H4 (cell line): ENCODE measurements around the gene C8A. TPM values are rescaled to one million over a fixed set of nuclear protein-coding genes. Genes with fewer than 3 reads are reported as not detected.

Experiments
- DNase-seq: peaks from one replicate; pipeline ENCODE4 v3.0.0-alpha.2; 2015; ENCODE audit warnings: low spot score
- total RNA-seq: library from RNA; depleted of rRNA; stranded (reverse); fragments of >200 nt; shearing (Covaris generic); gene quantifications from 2 replicates; pipeline ENCODE4 v1.2.3, GENCODE V29; 2014; rRNA removed

Gene C8A
- not detected in 2 replicates for total RNA-seq

- DNase-seq = no peak
These were observed at the start of gene C8A for GRCh38 chr1:56854521-56855099. TSS of gene C8A (plus strand) at chr1:56854797. CDS start at chr1:56854902, 105 bp downstream.

- DNase-seq = peak; percentile 45
These were observed 47.8 kb upstream of the C8A start for GRCh38 chr1:56806804-56807203.

DNA sequence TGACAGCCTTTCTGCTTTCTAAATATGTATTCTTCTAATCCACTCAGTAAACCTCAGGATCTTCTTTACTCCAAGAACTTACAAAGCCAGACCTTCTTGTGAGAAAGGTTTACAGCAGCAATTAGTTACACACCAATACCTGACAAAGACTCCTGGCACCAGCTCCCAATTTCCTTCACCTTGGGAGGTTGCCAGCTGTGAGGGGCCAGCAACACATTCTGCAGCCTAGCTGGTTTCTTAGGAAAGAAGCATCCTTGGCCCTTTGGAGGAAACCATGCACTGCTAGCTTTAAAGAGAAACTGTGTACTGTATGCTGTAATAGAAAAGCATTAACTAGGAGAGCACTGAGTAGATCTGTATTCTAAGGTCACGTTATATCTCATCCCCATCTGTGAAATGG lies 46.2 kb upstream of the C8A start:
- no peak for DNase-seq

GRCh38 chr1:56811331-56811730 lies 43.3 kb upstream of the C8A start:
- DNase-seq = peak; percentile 33

- DNase-seq = no peak
These were observed 40.4 kb upstream of the C8A start for GRCh38 chr1:56814205-56814604.

DNA sequence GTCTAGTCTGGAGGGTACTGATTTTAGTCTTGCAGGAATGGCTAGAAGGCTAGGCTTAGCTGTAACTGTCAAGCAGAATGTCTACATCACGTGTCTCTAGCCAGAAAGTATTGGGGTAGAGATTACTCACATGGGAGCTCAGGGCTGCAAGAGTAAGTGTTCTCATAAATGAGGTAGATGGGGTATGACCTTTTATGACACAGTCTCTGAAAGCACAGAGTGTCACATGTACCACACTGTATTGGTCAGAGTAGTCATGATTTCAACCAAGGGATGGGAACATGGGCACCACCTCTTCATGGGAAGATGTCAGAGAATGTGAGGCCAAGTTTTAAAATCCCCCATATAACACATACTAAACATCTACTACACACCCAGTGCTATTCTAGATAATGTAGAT lies 38.3 kb upstream of the C8A start:
- no peak for DNase-seq

DNA sequence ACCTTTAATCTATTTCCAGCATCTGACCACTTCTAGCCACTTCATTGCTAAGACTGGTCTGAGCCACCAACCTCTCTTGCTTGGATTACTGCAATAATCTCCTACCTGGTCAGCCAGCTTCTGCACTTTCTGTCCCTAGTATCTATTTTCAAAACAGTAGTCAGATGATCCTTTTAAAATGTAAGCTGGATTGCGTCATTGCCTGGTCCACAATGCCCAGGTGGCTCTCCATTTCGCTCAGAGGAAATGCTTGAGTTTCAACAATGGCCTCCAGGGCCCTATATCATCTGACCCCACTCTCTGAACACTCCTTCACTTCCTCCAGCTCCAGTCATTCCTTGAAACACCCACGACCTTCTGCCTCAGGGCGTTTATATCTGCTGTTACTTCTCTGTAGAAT lies 37.7 kb upstream of the C8A start:
- no peak for DNase-seq

- DNase-seq = no peak
These were observed 36.7 kb upstream of the C8A start for GRCh38 chr1:56817716-56818463.

GRCh38 chr1:56819387-56819899 lies 35.2 kb upstream of the C8A start, which contains the start of gene FYB2:
TSS of gene FYB2 (minus strand) at chr1:56819404. CDS start at chr1:56819290, 114 bp downstream.
- DNase-seq = no peak

GRCh38 chr1:56820755-56821461 lies 33.7 kb upstream of the C8A start:
- DNase-seq = peak; percentile 77

DNA sequence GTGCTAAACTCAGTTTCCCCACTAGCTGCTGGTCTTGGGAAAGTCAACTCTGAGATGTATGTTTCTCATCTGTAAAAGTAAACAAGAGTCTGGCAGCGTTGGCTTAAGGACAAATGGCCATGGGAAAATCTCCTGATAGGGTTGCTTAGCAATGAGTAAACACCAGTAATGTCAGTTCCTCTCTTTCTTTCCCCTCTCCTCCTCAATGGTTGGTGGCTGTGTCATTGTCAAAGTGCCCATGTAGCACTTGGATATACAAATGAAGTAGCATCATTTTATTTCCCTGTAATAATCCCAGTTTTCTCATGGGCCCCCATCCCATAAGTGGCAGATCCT lies 33.2 kb upstream of the C8A start:
- no peak for DNase-seq

DNA sequence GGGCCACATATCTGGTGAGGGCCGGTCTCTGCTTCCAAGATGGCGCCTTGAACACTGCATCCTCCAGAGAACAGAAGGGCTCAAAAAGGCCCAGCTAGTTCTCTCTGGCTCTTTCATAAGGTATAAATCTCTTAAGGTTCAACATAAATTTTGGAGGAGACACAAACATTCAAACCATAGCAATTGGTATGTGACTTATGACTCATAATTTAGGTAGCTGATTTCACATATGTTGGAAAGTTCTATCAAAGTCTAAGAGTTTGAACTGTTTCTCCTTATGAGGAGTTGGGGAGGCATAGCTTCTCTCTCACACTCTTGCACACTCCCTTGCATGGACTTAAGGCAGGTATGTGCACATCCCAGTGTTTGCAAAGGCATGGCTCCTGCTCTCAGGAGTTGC lies 30.3 kb upstream of the C8A start:
- DNase-seq = no peak

GRCh38 chr1:56824938-56825337 lies 29.7 kb upstream of the C8A start:
- DNase-seq = no peak

- DNase-seq = no peak
These were observed 29.2 kb upstream of the C8A start for GRCh38 chr1:56825436-56825835.

GRCh38 chr1:56827711-56828110 lies 26.9 kb upstream of the C8A start:
- no peak for DNase-seq

- DNase-seq = no peak
These were observed 24.5 kb upstream of the C8A start for GRCh38 chr1:56830052-56830451.

GRCh38 chr1:56831871-56832693 lies 22.5 kb upstream of the C8A start:
- DNase-seq = peak; percentile 82

- DNase-seq = no peak
These were observed 21.5 kb upstream of the C8A start for GRCh38 chr1:56833088-56833487.

GRCh38 chr1:56834137-56834900 lies 20.3 kb upstream of the C8A start:
- no peak for DNase-seq

DNA sequence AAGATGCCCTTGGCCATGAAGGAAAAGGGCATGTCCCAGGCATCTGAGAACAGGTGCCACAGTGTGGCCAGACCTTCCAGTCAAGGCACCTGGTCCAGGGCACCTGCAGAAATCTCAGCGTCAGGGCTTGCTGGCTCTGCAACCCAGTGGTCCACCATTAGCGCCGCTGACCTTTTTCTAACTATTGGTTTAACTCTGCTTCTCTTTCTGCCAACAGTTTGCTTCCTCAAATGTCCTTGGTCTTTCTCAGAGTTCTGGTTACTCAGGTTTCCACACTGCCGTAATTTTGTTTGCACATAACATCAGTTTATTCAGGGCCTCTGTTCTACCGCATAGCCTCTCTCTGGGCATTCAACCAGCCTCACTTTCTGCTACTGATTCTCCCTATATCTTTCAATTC lies 18.9 kb upstream of the C8A start:
- no peak for DNase-seq

GRCh38 chr1:56836359-56836758 lies 18.2 kb upstream of the C8A start:
- DNase-seq = no peak
